Suppressor macrophage treated with lipopolysaccharide for 4 hours (primary cell): ENCODE results near the gene GALNT6.

Experiments
- DNase-seq: peaks from one replicate; pipeline ENCODE4 v3.0.0-alpha.2; 2020

Gene GALNT6

GRCh38 chr12:51378749-51379148 is 12.5 kb downstream of the GALNT6 start:
- no peak for DNase-seq

GRCh38 chr12:51377099-51377984 is 13.9 kb downstream of the GALNT6 start:
- no peak for DNase-seq

- no peak for DNase-seq
Measured at GRCh38 chr12:51374856-51375255, 16.4 kb downstream of the GALNT6 start.

- DNase-seq = no peak
Measured at GRCh38 chr12:51374361-51374760, 16.8 kb downstream of the GALNT6 start.

GRCh38 chr12:51373187-51373586 is 18.0 kb downstream of the GALNT6 start:
- DNase-seq = peak; percentile 55

GRCh38 chr12:51372021-51372420 is 19.2 kb downstream of the GALNT6 start:
- DNase-seq = no peak

- peak; percentile 52 for DNase-seq
Measured at GRCh38 chr12:51371295-51371953, 19.8 kb downstream of the GALNT6 start.

- DNase-seq = no peak
Measured at GRCh38 chr12:51370667-51371066, 20.5 kb downstream of the GALNT6 start.

GRCh38 chr12:51369581-51369980 is 21.6 kb downstream of the GALNT6 start:
- no peak for DNase-seq

GRCh38 chr12:51368640-51369517 is 22.3 kb downstream of the GALNT6 start:
- peak; percentile 85 for DNase-seq

- no peak for DNase-seq
Measured at GRCh38 chr12:51365276-51365675, 25.9 kb downstream of the GALNT6 start.

GRCh38 chr12:51364001-51364400 is 27.2 kb downstream of the GALNT6 start:
- no peak for DNase-seq

- DNase-seq = no peak
Measured at GRCh38 chr12:51362747-51363342, 28.4 kb downstream of the GALNT6 start.

GRCh38 chr12:51362307-51362706 is 28.9 kb downstream of the GALNT6 start:
- no peak for DNase-seq

GRCh38 chr12:51361161-51362016 is 29.8 kb downstream of the GALNT6 start:
- no peak for DNase-seq

GRCh38 chr12:51360315-51360714 is 30.9 kb downstream of the GALNT6 start:
- no peak for DNase-seq

- DNase-seq = no peak
Measured at GRCh38 chr12:51359851-51360250, 31.4 kb downstream of the GALNT6 start.

- DNase-seq = no peak
Measured at GRCh38 chr12:51358496-51358895, 32.7 kb downstream of the GALNT6 start.

GRCh38 chr12:51357374-51358047 is 33.7 kb downstream of the GALNT6 start:
- DNase-seq = peak; percentile 66

- peak; percentile 56 for DNase-seq
Measured at GRCh38 chr12:51351913-51352532, 39.2 kb downstream of the GALNT6 start.

GRCh38 chr12:51349026-51349425 is 42.2 kb downstream of the GALNT6 start:
- no peak for DNase-seq
